A673 (cell line): ENCODE data around the gene HOXD1. TPM values are rescaled to one million over a fixed set of nuclear protein-coding genes. Genes with fewer than 3 reads are reported as not detected.

ENCODE experiments used
- BruUV-seq: library from RNA; stranded (reverse); fragments of 400-500 nt; replicated peaks from 2 replicates; lab custom pipeline; 2021; lab: Mats Ljungman, UMichigan
- CTCF ChIA-PET: fragments of 300-600 bp; sonication (Branson Sonifier 250); formaldehyde crosslinking; loops from one replicate; lab custom pipeline; 2022; ENCODE audit warnings: antibody characterized with exemption; lab: Charles Lee
- POLR2A ChIA-PET: fragments of 300-600 bp; sonication (Branson Sonifier 250); formaldehyde crosslinking; loops from one replicate; lab custom pipeline; 2022; ENCODE audit warnings: antibody characterized with exemption; ENCODE audit not compliant: low non-redundant PET; lab: Charles Lee
- DNase-seq: peaks from one replicate; pipeline ENCODE4 v3.0.0-alpha.2; 2015; ENCODE audit warnings: low spot score
- H3K27ac ChIP-seq: fragments of 200-600 bp; sonication (generic); 2 replicates; pipeline ENCODE4 v1.5.1; 2016; ENCODE audit warnings: mixed run types, low read depth, mild to moderate bottlenecking, mixed read lengths, antibody characterized with exemption, low read length; ENCODE audit not compliant: poor library complexity, severe bottlenecking
- H3K27me3 ChIP-seq: fragments of 200-600 bp; sonication (generic); replicated peaks from 2 replicates; pipeline ENCODE4 v1.6.1; 2017; ENCODE audit warnings: mixed run types, low read depth, mild to moderate bottlenecking, mixed read lengths, antibody characterized with exemption, low read length; ENCODE audit not compliant: insufficient read depth, poor library complexity
- H3K36me3 ChIP-seq: fragments of 200-600 bp; sonication (generic); 2 replicates; pipeline ENCODE4 v1.6.1; 2016; ENCODE audit warnings: mixed run types, mild to moderate bottlenecking, mixed read lengths, antibody characterized with exemption, low read length; ENCODE audit not compliant: insufficient read depth, poor library complexity, severe bottlenecking
- H3K4me1 ChIP-seq: fragments of 200-600 bp; sonication (generic); 2 replicates; pipeline ENCODE4 v1.6.1; 2017; ENCODE audit warnings: mixed run types, mild to moderate bottlenecking, mixed read lengths, antibody characterized with exemption, low read length; ENCODE audit not compliant: insufficient read depth, poor library complexity, severe bottlenecking
- H3K4me3 ChIP-seq: fragments of 200-600 bp; sonication (generic); 2 replicates; pipeline ENCODE4 v1.5.1; 2016; ENCODE audit warnings: low read depth, mixed run types, mild to moderate bottlenecking, mixed read lengths, low read length; ENCODE audit not compliant: poor library complexity, severe bottlenecking
- H3K9me3 ChIP-seq: fragments of 200-600 bp; sonication (generic); 2 replicates; pipeline ENCODE4 v1.6.1; 2016; ENCODE audit warnings: mixed run types, low read depth, mild to moderate bottlenecking, mixed read lengths, antibody characterized with exemption, low read length; ENCODE audit not compliant: poor library complexity, severe bottlenecking
- CTCF ChIP-seq: fragments of 300-800, 200-600 bp; sonication (generic); conservative IDR thresholded peaks from 2 replicates; pipeline ENCODE4 v1.5.1; 2017; ENCODE audit warnings: low read depth, mild to moderate bottlenecking, antibody characterized with exemption, low read length, moderate library complexity, mixed read lengths
- EZH2 ChIP-seq: fragments of 200-600 bp; sonication (generic); IDR thresholded peaks from 2 replicates; pipeline ENCODE4 v1.6.1; 2017; ENCODE audit warnings: borderline replicate concordance, low read depth, mild to moderate bottlenecking, mixed read lengths, antibody characterized with exemption, low read length; ENCODE audit not compliant: poor library complexity, severe bottlenecking
- intact Hi-C: fragments of 100-400 bp; cut with micrococcal nuclease; formaldehyde crosslinking; loops from one replicate; pipeline ENCODE4 v1.10.0; 2022; ENCODE audit not compliant: unreplicated experiment
- total RNA-seq: library from RNA; stranded (reverse); gene quantifications from 2 replicates; pipeline ENCODE4 v1.2.3, GENCODE V29; 2021

HOXD1 gene
- total RNA-seq, 1 experiment from 2014 or later = not detected

GRCh38 chr2:176199902-176200301 is 11.4 kb downstream of the HOXD1 start:
- no TSS peak for BruUV-seq
- H3K4me3 ChIP-seq = no peak overlapping the region
- ChIA-PET CTCF (no interaction called here), POLR2A (interaction anchor here (0.6 kb wide), 1 partner anchor 22 kb away, joined by 3 read pairs; no protein-coding TSS in a partner anchor)
- no peaks in the 10 kb centered on the region for H3K9me3 ChIP-seq
- no peaks in the 10 kb centered on the region for H3K4me1 ChIP-seq
- TF ChIP-seq CTCF (no peak), EZH2 (no peak)
- DNase-seq = no peak
- no peaks in the 10 kb centered on the region for H3K36me3 ChIP-seq
- no peaks in the 10 kb centered on the region for H3K27me3 ChIP-seq
- intact Hi-C loops = no loop called here
- no peak overlapping the region for H3K27ac ChIP-seq

- intact Hi-C loops = no loop called here
- Histone ChIP-seq H3K4me3 (no peak overlapping the region), H3K4me1 (no peaks in the 10 kb centered on the region), H3K9me3 (no peaks in the 10 kb centered on the region), H3K27ac (no peak overlapping the region), H3K36me3 (no peaks in the 10 kb centered on the region), H3K27me3 (no peaks in the 10 kb centered on the region)
- TF ChIP-seq EZH2 (no peak), CTCF (no peak)
- no TSS peak for BruUV-seq
- ChIA-PET CTCF (no interaction called here), POLR2A (interaction anchor here (0.6 kb wide), 1 partner anchor 159 kb away, joined by 3 read pairs; no protein-coding TSS in a partner anchor)
- DNase-seq = no peak
Measured at GRCh38 chr2:176200971-176201370, 12.5 kb downstream of the HOXD1 start.

DNA sequence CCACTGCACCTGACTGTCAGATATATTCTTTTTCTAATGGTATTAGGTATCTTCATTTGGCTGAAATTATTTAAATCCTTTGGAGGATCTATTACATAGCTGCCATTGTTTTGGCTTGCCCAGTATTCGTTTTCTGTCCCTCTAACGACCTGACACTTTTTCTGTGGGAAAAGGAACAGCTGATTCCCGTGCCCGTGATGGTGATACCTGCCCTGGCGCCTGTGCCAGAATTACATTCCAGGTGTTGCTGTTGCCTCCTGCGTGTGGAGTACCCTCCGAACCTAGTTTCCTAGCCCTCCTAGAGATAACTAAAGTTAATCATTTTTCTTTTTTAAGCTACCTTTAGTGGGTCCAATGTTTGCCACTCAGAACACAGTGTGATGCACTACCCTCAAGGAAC is 14.0 kb downstream of the HOXD1 start:
- Histone ChIP-seq H3K36me3 (no peaks in the 10 kb centered on the region), H3K27ac (no peak overlapping the region), H3K4me3 (no peak overlapping the region), H3K27me3 (no peaks in the 10 kb centered on the region), H3K9me3 (no peaks in the 10 kb centered on the region), H3K4me1 (no peaks in the 10 kb centered on the region)
- intact Hi-C loops = no loop called here
- CTCF ChIA-PET = no interaction called here
- no TSS peak for BruUV-seq
- POLR2A ChIA-PET = interaction anchor here (0.5 to 0.6 kb wide), 2 partner anchors 325 to 426 kb away, joined by 3 to 6 read pairs; no protein-coding TSS in a partner anchor
- no peak for DNase-seq
- TF ChIP-seq CTCF (no peak), EZH2 (no peak)
